Caco-2 (cell line): ENCODE measurements around the gene CAPN13. TPM values are rescaled to one million over a fixed set of nuclear protein-coding genes. Genes with fewer than 3 reads are reported as not detected.

Source experiments
- BruUV-seq: library from RNA; stranded (reverse); fragments of 400-500 nt; replicated peaks from 2 replicates; lab custom pipeline; 2021; lab: Mats Ljungman, UMichigan
- CTCF ChIA-PET: fragments of 300-600 bp; sonication (Branson Sonifier 250); formaldehyde crosslinking; loops from one replicate; lab custom pipeline; 2022; ENCODE audit warnings: antibody characterized with exemption; lab: Charles Lee
- POLR2A ChIA-PET: fragments of 300-600 bp; sonication (Branson Sonifier 250); formaldehyde crosslinking; loops from one replicate; lab custom pipeline; 2022; ENCODE audit warnings: antibody characterized with exemption; lab: Charles Lee
- DNase-seq, 2 experiments: peaks; one replicate each; pipeline versions ENCODE4 v3.0.0 to v3.0.0-alpha.2; 2020 to 2022
- H3K27me3 ChIP-seq: replicated peaks from 2 replicates; pipeline ENCODE4 v1.6.0; 2011; ENCODE audit warnings: low read length; ENCODE audit not compliant: control insufficient read depth, insufficient read depth
- H3K36me3 ChIP-seq: 2 replicates; pipeline ENCODE4 v1.5.1; 2011; ENCODE audit warnings: low read length; ENCODE audit not compliant: control insufficient read depth, insufficient read depth
- H3K4me1 ChIP-seq: fragments of 250-450 bp; sonication (Bioruptor Pico); 2 replicates; pipeline ENCODE4 v1.5.1; 2020; ENCODE audit warnings: mild to moderate bottlenecking
- H3K4me3 ChIP-seq: 2 replicates; pipeline ENCODE4 v1.5.1; 2011; ENCODE audit warnings: low read depth, mild to moderate bottlenecking, control low read depth, low read length
- H3K9me3 ChIP-seq: fragments of 250-450 bp; sonication (Bioruptor Pico); 2 replicates; pipeline ENCODE4 v1.5.1; 2020; ENCODE audit warnings: mild to moderate bottlenecking, moderate library complexity
- H3K27ac Mint-ChIP-seq: one replicate; pipeline ENCODE4 v1.8.0; 2022; ENCODE audit warnings: mixed read lengths; ENCODE audit not compliant: unreplicated experiment
- H3K27me3 Mint-ChIP-seq: one replicate; pipeline ENCODE4 v1.8.0; 2022; ENCODE audit warnings: mixed read lengths; ENCODE audit not compliant: insufficient read depth, unreplicated experiment
- H3K36me3 Mint-ChIP-seq: one replicate; pipeline ENCODE4 v1.8.0; 2022; ENCODE audit warnings: mild to moderate bottlenecking, mixed read lengths; ENCODE audit not compliant: insufficient read depth, unreplicated experiment
- H3K4me1 Mint-ChIP-seq: one replicate; pipeline ENCODE4 v1.8.0; 2022; ENCODE audit warnings: low read depth, mixed read lengths; ENCODE audit not compliant: unreplicated experiment
- H3K4me3 Mint-ChIP-seq: one replicate; pipeline ENCODE4 v1.8.0; 2022; ENCODE audit warnings: mild to moderate bottlenecking, moderate library complexity, mixed read lengths; ENCODE audit not compliant: unreplicated experiment
- H3K9me3 Mint-ChIP-seq: one replicate; pipeline ENCODE4 v1.8.0; 2022; ENCODE audit warnings: mixed read lengths; ENCODE audit not compliant: unreplicated experiment
- CTCF ChIP-seq, 2 experiments: fragments of 200-600 bp in 1 of 2; IDR thresholded peaks; 1 replicate in 1 of 2; 2 replicates in 1 of 2; pipeline versions ENCODE4 v1.5.1 to v1.8.0; 2011 to 2022; ENCODE audit warnings: antibody characterized with exemption in 1 of 2, control low read depth in 1 of 2, inconsistent platforms in 1 of 2, low read depth in 1 of 2, low read length in 1 of 2, mild to moderate bottlenecking in 1 of 2, moderate library complexity in 1 of 2; ENCODE audit not compliant: insufficient read depth in 1 of 2, severe bottlenecking in 1 of 2, unreplicated experiment in 1 of 2
- intact Hi-C: fragments of 100-400 bp; cut with micrococcal nuclease; formaldehyde crosslinking; loops from one replicate; pipeline ENCODE4 v1.10.0; 2022; ENCODE audit not compliant: unreplicated experiment
- total RNA-seq: library from RNA; stranded (reverse); gene quantifications from 2 replicates; pipeline ENCODE4 v1.2.3, GENCODE V29; 2022

Gene CAPN13
- total RNA-seq, 1 experiment from 2014 or later, result 2.1 TPM

GRCh38 chr2:30681022-30681421 is 126.2 kb downstream of the CAPN13 start:
- H3K9me3 Mint-ChIP-seq, result no peaks in the 10 kb centered on the region
- TF ChIP-seq CTCF (IDR thresholded peaks at IDR 0.05; ENCODE audit: insufficient read depth in 1 of 2, low read depth in 1 of 2, low read length in 1 of 2, severe bottlenecking in 1 of 2, unreplicated experiment in 1 of 2), result no peak
- Histone ChIP-seq H3K27me3 (no peaks in the 10 kb centered on the region), H3K4me3 (no peak overlapping the region), H3K4me1 (no peaks in the 10 kb centered on the region; the same call in 1 of the 2 replicates), H3K36me3 (no peaks in the 10 kb centered on the region), H3K9me3 (no peaks in the 10 kb centered on the region)
- ChIA-PET POLR2A (no interaction called here), CTCF (no interaction called here)
- no peak overlapping the region for H3K4me3 Mint-ChIP-seq
- H3K27me3 Mint-ChIP-seq, result no peaks in the 10 kb centered on the region
- H3K27ac Mint-ChIP-seq, result no peak overlapping the region
- intact Hi-C loops, result no loop called here
- no peak for DNase-seq
- H3K4me1 Mint-ChIP-seq, result peaks cover 8% of the 10 kb centered on the region
- no TSS peak for BruUV-seq
- H3K36me3 Mint-ChIP-seq, result no peaks in the 10 kb centered on the region

DNA sequence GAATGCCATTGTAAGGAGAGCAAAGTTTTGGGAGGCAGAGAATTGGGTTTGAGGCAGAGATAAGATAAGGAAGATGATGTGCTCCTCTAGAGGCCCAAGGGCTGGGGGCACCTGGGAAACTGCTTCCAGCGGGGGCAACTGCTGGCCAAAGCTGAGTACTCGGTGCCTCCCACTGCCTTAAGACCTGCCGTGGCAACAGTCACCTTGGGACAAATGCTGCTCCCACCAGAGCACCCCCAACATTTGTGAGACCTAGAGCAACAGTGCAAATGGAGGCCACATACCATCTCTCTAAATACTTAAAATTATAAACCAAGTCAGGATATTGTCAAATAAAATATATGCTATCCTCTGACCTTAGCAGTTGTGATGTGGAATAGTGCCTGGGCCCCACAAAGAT is 127.1 kb downstream of the CAPN13 start:
- Histone ChIP-seq H3K9me3 (no peaks in the 10 kb centered on the region), H3K27me3 (no peaks in the 10 kb centered on the region), H3K4me1 (no peaks in the 10 kb centered on the region), H3K4me3 (no peak overlapping the region), H3K36me3 (no peaks in the 10 kb centered on the region)
- ChIA-PET CTCF (no interaction called here), POLR2A (no interaction called here)
- H3K4me1 Mint-ChIP-seq, result peaks cover 4% of the 10 kb centered on the region
- no peak overlapping the region for H3K27ac Mint-ChIP-seq
- intact Hi-C loops, result no loop called here
- no peak for TF ChIP-seq CTCF (IDR thresholded peaks at IDR 0.05; ENCODE audit: insufficient read depth in 1 of 2, low read depth in 1 of 2, low read length in 1 of 2, severe bottlenecking in 1 of 2, unreplicated experiment in 1 of 2)
- BruUV-seq, result no TSS peak
- H3K27me3 Mint-ChIP-seq, result no peaks in the 10 kb centered on the region
- DNase-seq, result no peak
- H3K9me3 Mint-ChIP-seq, result no peaks in the 10 kb centered on the region
- H3K4me3 Mint-ChIP-seq, result no peak overlapping the region
- no peaks in the 10 kb centered on the region for H3K36me3 Mint-ChIP-seq

- Mint-ChIP-seq H3K9me3 (no peaks in the 10 kb centered on the region), H3K4me1 (peaks cover 4% of the 10 kb centered on the region), H3K36me3 (no peaks in the 10 kb centered on the region), H3K27ac (no peak overlapping the region), H3K4me3 (no peak overlapping the region), H3K27me3 (no peaks in the 10 kb centered on the region)
- Histone ChIP-seq H3K36me3 (no peaks in the 10 kb centered on the region), H3K27me3 (no peaks in the 10 kb centered on the region), H3K9me3 (no peaks in the 10 kb centered on the region), H3K4me1 (no peaks in the 10 kb centered on the region), H3K4me3 (no peak overlapping the region)
- DNase-seq, result no peak
- no TSS peak for BruUV-seq
- CTCF ChIA-PET, result no interaction called here
- TF ChIP-seq CTCF (IDR thresholded peaks at IDR 0.05; ENCODE audit: insufficient read depth in 1 of 2, low read depth in 1 of 2, low read length in 1 of 2, severe bottlenecking in 1 of 2, unreplicated experiment in 1 of 2), result no peak
- intact Hi-C loops, result no loop called here
- POLR2A ChIA-PET, result no interaction called here
These were observed 127.7 kb downstream of the CAPN13 start for GRCh38 chr2:30679426-30680088.
